HepG2 (cell line): ENCODE data around the gene LAMA5.

ENCODE experiments used
- CREM ChIP-seq, 2 experiments: sonication (generic) in 1 of 2; formaldehyde crosslinking in 1 of 2; IDR thresholded peaks; 2 replicates each; pipeline versions ENCODE4 v1.4.0 to v1.6.1; 2016 to 2020; ENCODE audit warnings: antibody characterized with exemption in 1 of 2, mild to moderate bottlenecking in 1 of 2, missing genetic modification reagents in 1 of 2
- PTBP1 ChIP-seq: fragments of 200-400 bp; formaldehyde crosslinking; IDR thresholded peaks from 2 replicates; pipeline ENCODE4 v1.6.1; 2018; ENCODE audit warnings: low read length, low read depth; ENCODE audit not compliant: poor library complexity, severe bottlenecking
- THRA ChIP-seq: sonication (generic); formaldehyde crosslinking; IDR thresholded peaks from 2 replicates; pipeline ENCODE4 v1.4.0; 2020; ENCODE audit warnings: missing genetic modification reagents, borderline replicate concordance
- ZFP1 ChIP-seq: IDR thresholded peaks from 2 replicates; pipeline ENCODE4 v1.6.1; 2016

DNA sequence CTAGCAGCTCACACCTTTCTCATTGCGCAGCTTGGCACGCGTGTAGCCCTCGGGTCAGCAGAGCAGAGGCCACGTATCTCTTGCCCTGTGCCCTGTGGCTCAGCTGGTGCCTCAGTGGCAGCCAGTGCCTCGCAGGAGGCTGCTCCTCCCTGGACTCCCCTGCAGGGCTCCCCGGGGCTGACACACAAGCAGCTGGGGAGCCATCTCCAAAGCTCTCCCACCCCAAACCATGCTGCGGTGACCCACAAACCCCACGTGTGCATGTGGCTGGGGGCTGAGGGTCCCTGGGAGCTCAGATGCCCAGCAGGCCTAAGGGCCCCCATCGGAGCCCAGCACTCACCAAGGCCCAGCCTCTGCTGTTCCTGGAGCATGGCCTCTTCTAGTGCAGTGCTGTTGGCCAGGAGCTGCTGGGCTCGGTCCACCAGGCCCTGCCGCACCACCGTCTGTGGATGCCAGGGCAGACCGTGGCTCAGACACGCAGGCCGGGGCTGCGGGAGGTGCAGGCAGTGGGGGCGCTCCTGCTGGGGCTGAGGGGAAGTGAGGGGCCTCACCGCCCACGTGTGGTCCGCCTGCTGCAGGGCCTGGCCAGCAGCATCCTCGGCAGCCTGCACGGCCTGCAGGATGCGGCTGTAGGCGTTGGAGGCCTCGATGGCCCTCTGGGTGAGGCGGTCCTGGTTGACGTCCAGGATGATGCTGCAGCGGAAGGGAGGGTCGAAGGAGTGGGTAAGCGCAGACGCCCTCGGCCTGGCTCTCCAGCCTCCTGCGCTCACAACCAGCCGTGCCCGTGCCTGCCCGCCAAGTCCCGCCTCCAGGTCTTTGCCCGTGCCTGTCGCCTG is 50.6 kb downstream of the LAMA5 start:
- TF ChIP-seq ZFP1 (no peak), CREM (IDR thresholded peaks at IDR 0.05) (no peak), CREM (CRISPR knock-in tag; IDR thresholded peaks at IDR 0.05) (no peak), THRA (CRISPR knock-in tag) (no peak), PTBP1 (no peak)
